Right lung (tissue), 5 donors: Measurements from ENCODE around the gene CTIF. TPM values are rescaled to one million over a fixed set of nuclear protein-coding genes. Genes with fewer than 3 reads are reported as not detected.
A peak's percentile ranks its signal among the peaks of the same experiment; 100 is the strongest.
"Not testable (repeated sequence)": the region's sequence is repeated elsewhere in the genome, so short reads cannot be mapped to it uniquely, and the experiment has no call there.

ENCODE experiments used
- DNase-seq, 2 donors: peaks; one replicate each; pipeline ENCODE4 v3.0.0-alpha.2; 2013
- polyA plus RNA-seq, 5 donors: library from polyadenylated mRNA; unstranded; fragments of 120-200 nt; gene quantifications; one replicate each; pipeline versions ENCODE4 v1.2.1 to v1.2.3, GENCODE V29; 2013; ENCODE audit warnings: inconsistent platforms in 1 of 5, low replicate concordance in 1 of 5; ENCODE audit not compliant: insufficient read length in 5 of 5, insufficient read depth in 1 of 5

CTIF gene
- polyA plus RNA-seq, 5 donors, result 21.9 to 37.3 (median 32.3) TPM

DNA sequence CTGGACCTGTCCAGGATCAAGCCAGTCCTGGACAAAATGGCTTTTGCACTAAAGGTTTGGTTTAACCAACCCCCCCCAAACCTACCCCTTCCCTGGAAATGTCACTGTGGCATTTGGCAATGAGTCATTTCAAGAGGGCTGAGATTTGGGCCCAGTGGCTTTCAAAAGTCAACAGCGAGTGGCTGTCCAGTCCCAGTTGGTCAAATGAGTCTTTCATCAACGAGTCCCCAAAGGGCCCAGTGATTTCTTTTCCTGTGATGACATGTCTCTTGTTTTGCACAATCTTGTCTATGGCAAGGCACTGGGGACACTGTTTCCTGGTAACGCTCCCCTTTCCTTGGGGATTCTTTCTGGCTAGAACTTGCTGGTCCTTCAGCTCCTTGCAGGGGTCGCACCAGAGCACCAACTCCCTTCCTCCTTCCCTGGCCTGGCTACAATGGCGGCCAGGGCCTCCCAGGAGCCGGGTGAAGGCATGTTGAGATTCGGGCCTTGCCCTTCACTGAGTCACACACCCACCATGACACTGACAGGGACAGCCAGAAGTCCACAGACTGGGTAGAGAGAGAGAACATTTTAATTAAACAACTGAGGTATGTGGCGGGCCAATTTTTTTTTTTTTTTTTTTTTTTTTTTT, 324.7 kb downstream of the CTIF start:
- DNase-seq, result no peak

DNA sequence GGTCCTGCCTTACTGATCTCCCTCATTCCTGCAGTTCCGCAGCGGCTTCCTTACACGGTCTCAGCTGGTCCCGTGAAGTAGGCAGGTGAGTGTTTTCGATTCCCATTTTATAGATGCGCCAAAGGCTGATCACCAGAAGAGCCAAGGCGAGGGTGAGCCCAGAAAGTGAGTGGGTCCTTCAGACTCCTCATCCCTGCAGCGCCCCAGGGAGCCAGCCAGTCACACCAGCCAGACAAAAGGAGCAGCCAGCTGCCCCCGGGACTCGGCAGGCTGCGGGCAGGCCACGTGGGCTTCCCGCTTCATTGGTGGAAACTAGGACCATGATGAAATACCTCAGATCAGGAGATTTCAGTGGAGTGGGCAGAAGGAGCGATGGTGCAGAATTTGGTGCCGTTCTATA, 326.0 kb downstream of the CTIF start:
- DNase-seq, result no peak

- DNase-seq, result peak; percentile 72 to 74
Measured at GRCh38 chr18:48866028-48866733, 327.4 kb downstream of the CTIF start.

GRCh38 chr18:48866856-48867255, 328.0 kb downstream of the CTIF start:
- no peak for DNase-seq

GRCh38 chr18:48867978-48868377, 329.1 kb downstream of the CTIF start:
- DNase-seq, result no peak

GRCh38 chr18:48868468-48869466, 329.9 kb downstream of the CTIF start:
- DNase-seq, result no peak

GRCh38 chr18:48869591-48869990, 330.8 kb downstream of the CTIF start:
- DNase-seq, result no peak

DNA sequence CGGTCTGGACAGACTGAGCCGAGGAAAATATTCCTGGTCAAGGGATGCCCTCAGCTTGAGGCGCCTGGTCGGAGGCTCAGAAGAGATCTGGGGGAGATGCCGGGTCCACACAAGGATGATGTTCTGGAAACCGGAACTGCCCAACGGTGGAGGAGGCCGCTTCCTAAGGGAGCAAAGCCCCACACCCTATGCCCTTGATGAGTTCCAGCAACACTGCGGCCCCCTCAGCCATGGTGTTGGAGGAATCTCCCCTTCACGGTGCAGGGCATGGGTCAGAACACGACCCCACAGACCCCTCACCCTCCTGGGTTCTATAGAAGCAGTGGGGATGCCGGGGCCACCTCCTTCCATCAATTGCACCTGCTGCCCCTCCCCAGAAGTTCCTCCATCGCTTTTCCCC, 332.1 kb downstream of the CTIF start:
- not testable (repeated sequence) for DNase-seq

GRCh38 chr18:48871391-48872166, 332.7 kb downstream of the CTIF start:
- no peak for DNase-seq

GRCh38 chr18:48872234-48873145, 333.7 kb downstream of the CTIF start:
- no peak for DNase-seq

DNA sequence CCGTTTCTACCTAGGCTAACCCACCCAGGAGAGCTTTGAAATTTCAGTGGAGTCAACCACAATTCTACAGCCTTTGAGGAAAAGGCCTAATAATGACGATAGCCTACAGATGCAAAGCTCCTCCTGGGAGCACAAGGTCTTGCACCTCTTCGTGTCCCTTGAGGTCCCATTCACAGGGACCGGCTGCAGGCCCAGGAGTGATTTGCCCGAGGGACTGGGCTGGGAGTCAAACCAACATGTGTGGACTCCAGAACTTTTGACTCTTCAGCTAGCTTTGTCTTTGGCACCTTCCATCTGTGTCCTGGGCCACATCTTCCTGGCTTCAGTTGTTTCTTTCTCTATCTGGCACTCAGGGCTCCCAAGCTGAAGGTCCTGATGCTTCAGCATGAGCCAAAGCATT, 335.4 kb downstream of the CTIF start:
- no peak for DNase-seq

- no peak for DNase-seq
Measured at GRCh38 chr18:48874701-48875162, 335.9 kb downstream of the CTIF start.

DNA sequence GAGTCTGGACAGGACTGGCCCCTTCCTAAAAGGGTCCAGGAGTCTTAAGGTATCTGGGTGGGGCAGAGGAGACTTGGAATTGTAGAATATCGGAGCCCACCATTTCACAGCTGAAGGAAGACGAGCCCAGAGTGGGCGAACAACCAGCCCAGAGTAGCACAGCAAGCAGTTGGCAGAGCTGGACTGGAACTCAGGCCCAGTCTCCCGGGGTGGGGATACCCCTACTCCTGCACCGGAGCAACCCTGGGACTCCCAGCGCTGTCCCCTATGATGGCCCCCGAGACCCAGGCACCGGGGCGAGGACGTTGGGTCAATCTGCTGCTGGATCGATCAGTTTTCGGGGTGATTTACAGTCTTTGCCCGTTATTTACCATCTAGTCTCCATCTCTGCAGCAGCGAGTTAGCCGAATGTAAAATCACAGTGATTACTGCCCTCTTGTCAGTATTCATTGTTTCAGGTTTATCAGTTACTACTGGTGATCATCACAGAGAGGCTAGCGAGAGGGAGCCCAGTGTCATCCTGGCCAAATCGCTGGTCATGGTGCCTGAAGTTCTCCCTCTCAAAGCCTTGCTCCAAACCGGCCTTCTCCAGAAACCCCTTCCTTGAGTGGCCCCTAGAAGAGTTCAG, 336.6 kb downstream of the CTIF start:
- DNase-seq, result no peak

DNA sequence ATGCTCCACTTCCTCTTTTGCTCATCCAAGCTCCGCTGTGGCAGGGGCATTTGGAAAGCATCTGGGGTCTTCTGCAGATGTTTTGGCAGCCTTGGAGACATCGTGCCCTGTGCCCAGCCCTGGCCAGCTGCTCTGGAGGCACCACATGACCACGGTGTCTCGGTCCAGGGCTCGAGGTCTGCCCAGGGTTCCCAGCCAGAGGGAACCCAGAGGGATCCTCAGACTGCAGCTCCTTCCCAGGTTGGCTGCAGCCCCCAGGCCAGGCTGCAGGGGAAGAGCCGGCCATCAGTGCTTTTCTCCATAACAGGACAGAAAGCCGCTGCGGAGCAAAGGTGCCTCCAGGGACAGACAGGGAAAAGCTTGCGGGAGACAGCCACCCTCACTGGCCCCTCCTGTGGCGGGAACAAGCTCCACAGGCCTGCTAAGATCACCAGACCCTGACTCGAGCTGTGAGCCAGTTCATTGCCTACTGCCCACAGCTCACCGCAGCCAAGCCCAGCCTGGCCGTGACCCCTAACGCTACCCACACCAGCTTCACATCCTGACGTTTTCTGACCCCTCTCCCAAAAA, 337.2 kb downstream of the CTIF start:
- DNase-seq, result no peak

DNA sequence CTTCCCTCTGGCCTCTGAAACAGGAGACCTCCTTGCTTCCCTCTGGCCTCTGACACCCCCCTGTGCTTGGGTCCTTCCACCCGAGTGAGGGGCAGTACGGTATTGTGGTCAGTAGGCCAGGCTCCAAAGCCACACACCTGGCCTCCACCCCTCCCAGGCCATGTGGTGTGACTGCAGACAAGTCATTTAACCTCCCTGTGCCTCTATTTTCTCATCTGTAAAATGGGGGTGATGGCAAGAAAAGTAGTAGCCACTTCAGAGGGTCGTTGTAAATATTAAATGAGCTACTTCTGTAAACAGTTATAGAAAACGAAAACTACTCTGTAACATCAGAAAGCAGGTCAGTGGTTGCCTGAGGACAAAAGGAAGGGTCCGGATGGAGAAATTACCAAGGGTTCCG, 337.8 kb downstream of the CTIF start:
- DNase-seq, result no peak

- no peak for DNase-seq
Measured at GRCh38 chr18:48877941-48878340, 339.1 kb downstream of the CTIF start.

DNA sequence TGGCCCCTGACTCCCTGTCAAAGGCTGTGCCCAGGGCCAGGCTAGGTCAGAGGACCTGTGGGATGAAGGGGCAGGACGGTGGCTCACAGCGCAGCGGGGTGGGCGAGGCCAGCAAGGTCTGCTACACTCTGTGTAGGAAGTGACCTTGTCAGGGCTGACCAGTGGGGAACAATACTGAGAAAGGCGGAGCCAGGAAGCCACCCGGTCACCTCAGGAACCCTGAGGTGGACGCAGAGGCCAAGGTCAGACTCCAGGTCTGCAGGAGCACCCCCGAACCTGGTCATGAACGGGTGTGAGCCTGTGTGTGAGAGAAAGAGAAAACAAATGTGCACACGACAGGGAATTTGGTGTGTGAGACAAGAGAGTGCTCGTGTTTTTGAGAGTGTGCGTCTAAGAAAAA, 339.6 kb downstream of the CTIF start:
- no peak for DNase-seq

GRCh38 chr18:48879008-48879431, 340.2 kb downstream of the CTIF start:
- peak; percentile 63 to 66 for DNase-seq

- DNase-seq, result no peak
Measured at GRCh38 chr18:48880931-48881330, 342.1 kb downstream of the CTIF start.
